HT-29 (cell line): ENCODE data around the gene DCTD. TPM values are rescaled to one million over a fixed set of nuclear protein-coding genes. Genes with fewer than 3 reads are reported as not detected.
"Not testable (repeated sequence)": the region's sequence is repeated elsewhere in the genome, so short reads cannot be mapped to it uniquely, and the experiment has no call there.

Experiments used
- DNase-seq: peaks from one replicate; pipeline ENCODE4 v3.0.0-alpha.2; 2015; ENCODE audit warnings: low spot score
- total RNA-seq: library from RNA; depleted of rRNA; stranded (reverse); fragments of >200 nt; shearing (Covaris generic); gene quantifications from 2 replicates; pipeline ENCODE4 v1.2.3, GENCODE V29; 2014

The DCTD gene
- total RNA-seq, 1 experiment from 2014 or later = 55.1 TPM

- DNase-seq = no peak
Measured at GRCh38 chr4:182921608-182922007, 4.4 kb upstream of the DCTD start.

DNA sequence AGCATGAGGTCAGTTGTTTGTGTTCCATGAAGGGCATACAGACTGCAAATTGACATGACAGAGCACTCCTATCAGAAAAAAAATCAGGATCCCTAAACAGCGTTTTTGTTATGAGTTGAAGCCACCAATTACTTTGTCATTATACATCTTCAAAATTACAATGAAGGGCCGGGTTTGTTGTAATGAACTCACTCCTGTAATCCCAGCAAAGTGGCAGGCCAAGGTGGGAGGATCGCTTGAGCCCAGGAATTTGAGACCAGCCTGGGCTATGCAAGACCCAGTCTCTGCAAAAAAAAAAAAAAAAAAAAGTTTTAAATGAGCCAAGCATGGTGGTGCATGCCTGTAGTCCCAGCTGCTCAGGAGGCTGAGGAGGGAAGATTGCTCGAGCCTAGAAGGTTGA is 3.5 kb upstream of the DCTD start:
- DNase-seq = no peak

- no peak for DNase-seq
Measured at GRCh38 chr4:182918791-182919302, 1.7 kb upstream of the DCTD start.

DNA sequence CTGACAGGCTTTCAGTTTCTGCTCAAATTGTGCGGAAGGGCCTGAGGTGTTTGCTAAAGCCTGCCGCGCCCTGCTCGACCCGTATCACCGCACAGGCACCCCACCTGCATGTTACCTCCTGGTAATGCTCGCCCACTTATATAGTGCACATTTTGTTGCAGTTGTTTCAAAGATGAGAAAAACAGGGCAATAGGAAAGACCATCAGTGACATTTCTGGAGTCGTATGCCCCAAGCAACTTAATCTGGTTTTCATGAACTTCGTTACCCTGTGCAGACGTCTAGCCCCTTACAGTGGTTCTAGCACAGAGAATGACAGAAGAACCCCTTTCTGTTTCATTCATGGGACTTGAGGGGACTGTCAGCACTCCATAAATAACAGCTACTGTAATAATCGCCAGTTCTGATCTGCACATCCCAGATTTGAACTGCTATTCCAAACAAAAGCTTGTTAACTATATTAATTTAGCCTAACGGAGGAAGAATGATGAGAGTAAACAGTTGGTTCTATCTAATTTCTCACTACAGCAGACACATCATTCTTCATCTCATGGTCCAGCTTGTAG is 940 bp upstream of the DCTD start:
- no peak for DNase-seq

GRCh38 chr4:182916483-182917181 is 554 bp downstream of the DCTD start:
- DNase-seq = peak; percentile 38

- DNase-seq = no peak
Measured at GRCh38 chr4:182914357-182914756, 2.8 kb downstream of the DCTD start.

GRCh38 chr4:182913621-182914020 is 3.6 kb downstream of the DCTD start:
- DNase-seq = no peak

DNA sequence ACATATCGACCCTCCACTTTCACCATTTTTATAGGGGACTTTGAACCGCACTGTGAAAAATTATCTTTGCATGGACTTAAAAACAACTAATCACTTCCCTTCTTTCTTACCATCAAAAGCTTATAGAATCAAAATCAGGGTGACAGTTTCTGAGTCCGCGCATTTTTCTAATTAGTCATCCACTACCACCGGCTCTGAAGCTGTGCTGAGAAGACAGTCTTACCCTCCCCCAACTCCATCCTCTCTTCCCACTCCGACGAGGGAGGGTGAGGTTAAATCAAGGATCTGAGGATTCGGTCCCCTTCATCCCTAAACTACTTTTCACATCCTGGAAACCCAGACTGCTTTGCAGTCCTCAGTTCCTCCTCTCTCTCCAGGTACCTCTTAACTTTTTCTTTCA is 4.2 kb downstream of the DCTD start:
- DNase-seq = no peak

GRCh38 chr4:182908124-182908523 is 9.1 kb downstream of the DCTD start:
- DNase-seq = no peak

DNA sequence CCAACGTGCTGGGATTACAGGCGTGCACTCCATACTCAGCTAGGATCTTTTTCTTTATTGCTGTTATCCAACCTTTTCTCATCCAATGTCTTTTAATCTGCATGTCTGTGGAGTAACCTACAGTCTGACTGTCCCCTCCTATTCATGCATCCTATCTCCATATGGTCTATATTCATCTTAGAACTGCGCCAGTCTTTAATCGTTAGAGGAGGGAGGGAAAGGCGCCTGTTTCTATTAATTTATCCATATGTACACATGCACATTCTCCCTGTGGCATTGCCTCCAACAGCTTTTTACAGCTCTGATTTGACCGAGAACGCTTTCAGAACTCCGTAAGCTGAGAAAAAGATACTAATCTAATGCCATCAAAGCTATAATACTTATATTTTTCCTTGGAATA is 9.8 kb downstream of the DCTD start:
- DNase-seq = no peak

DNA sequence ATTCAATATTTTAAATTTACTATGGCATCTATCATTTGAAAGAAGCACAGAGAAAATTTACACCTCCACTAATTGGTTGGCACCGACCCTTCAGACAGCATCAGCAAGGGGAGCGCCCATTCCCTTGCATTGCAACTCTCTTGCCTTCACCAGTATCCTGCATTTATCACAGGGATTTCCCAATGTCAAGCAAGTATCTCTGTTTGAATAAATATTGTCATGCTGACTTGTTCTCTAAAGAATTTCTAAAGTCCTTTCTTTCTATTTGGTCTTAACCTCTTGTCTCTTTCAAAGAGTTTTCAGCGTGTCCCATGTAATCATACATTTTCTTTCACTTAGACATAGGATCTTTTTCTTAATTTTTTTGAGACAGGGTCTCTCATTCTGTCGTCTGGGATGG is 10.4 kb downstream of the DCTD start:
- DNase-seq = no peak

DNA sequence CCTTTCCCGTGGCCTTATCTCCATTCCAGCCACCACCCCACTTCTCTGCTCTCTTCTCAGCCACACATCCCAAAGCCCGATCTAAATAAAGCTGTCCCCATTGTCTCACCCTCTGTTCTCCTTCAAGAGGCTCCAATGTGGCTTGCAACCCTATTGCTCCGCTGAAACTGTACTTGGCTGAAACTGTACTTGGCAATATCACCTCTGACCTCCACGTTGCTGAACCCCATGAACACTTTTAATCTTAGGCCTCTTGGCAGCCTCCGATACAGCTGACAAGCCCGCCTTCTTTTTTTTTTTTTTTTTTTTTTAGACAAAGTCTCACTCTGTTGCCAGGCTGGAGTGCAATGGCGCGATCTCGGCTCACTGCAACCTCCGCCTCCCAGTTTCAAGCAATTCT is 12.1 kb downstream of the DCTD start:
- no peak for DNase-seq

DNA sequence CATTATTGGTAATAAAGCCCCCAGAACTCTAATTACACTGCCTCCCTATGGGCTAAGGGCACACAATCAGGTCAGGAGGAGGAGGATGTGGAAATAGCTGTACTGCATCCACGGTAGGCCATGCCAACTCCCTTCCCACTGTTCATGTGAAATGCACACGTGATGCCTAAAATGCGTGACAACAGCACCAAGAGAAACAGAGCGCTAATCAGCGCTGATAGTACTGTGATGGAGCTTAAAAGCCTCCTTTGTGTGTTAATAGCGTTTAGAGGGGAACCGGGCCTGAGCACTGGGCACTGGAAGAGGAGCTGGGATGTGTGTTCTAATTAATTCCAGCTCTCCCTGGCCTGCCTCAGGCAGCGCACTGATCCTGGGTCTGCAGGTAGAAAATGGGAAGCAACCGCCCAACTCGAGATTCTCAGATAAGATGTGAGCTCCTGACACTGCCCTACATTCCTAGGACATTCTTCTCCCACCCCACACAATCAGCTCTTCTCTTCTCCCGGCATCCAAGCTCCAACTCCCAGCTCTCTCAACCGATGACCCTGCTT is 12.9 kb downstream of the DCTD start:
- no peak for DNase-seq

DNA sequence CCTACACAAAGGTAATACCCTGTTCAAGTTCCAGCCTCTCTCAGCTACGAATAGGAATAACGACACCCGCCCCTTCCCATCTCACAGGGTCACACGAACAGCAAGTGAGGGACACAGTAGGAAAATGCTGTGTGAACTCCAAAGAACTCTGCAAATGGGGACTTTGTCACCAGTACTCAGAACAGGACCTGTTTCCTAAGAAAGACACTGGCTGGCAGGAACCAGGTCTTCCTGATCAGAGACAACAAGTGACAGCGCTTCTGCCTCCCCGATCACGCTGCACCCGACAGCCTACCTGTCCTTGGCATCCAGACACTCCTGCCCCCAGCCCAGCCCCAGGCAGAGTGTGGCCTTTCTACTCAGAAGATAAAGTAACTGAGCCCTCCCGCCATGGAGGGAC is 14.2 kb downstream of the DCTD start:
- no peak for DNase-seq

DNA sequence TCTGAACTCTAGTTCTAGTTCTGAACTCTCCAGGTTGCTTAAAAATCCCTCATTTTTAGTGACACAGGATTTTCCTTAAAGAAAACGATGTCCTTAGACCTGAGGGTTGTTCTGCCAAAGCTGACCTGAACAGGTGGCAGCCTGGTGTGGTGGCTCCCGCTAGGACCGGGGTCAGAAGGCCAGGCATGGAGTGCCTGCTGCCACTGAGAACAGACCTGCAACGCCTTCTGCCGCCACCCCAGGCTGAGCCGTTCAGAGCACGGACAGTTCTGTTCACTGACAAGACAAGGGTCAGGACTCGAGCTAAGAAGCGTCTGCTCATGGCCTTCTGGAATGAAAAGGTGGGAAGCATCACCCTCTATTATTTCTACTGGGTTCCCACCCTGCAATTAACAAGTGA is 15.8 kb downstream of the DCTD start:
- DNase-seq = no peak

DNA sequence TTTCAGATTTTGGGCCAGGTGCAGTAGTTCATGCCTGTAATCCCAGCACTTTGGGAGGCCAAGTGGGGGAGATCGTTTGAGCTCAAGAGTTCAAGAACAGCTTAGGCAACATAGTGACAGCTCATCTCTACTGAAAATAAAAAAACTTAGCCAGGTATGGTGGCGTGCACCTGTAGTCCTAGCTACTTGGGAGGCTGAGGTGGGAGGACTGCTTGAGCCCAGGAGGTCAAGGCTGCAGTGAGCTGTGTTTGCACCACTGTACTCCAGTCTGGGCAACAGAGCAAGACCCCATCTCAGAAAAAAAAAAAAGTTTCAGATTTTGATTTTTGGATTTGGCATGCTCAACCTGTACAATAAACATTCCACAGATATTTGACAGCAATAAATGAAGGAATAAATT is 17.2 kb downstream of the DCTD start:
- DNase-seq = not testable (repeated sequence)

DNA sequence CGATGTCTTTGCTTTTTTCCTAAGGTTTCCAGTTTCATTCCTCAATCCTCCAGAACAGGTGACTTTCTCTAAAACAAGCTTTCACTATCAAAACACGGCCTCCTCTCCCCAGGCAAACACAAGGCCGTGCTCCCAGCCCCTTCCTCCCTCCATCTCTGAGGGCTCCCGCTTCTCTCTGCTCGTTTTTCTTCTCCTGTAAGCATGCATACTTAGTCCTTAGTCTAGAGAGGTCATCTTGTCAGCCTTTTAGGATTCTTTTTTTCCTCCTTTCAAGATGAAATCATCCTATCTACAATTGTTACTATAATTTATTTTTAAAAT is 18.7 kb downstream of the DCTD start:
- DNase-seq = no peak

GRCh38 chr4:182897601-182898478 is 19.3 kb downstream of the DCTD start:
- no peak for DNase-seq

DNA sequence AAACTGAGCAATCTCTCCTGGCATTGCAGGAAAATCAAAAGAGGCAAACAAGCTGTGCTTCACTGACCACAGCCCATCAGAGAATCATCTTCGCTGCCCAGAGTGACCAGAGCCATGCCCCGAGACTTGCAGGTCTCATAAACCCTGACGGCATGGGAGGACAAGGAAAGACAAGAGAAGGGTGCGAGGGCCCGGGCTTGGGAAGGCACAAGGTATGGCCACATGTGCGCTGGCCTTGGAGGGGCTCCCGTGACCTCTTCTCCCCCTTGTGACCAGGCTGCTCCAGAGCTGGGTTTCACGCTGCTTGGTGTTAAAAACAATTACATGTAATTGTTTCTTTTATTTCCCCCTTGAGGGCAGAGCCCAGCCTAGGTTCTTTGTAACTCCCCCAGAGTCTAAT is 20.8 kb downstream of the DCTD start:
- DNase-seq = no peak

DNA sequence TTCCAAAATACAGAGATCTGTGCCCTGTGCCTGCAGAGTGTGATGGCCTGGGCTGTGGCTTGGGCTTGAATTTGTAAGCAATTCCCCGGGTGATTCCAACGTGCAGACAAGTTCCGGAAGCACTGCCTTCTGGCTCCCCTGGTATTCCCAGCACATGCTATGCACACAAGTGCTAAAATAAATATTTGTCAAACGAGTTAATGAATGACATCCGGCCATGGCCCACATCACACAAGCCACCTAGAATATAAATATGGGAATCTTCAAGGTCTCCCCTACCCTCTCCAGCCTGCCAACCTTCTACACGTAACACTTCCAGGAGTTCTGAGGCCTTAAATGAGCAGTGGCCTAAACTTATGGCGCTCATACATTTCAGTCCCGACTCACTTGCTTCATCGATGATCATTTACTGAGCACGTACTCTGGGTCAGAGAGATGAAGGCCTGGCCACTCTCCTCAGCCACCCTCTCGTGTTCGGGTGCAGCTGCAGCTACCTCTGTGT is 21.3 kb downstream of the DCTD start:
- DNase-seq = no peak

- DNase-seq = no peak
Measured at GRCh38 chr4:182894681-182895275, 22.4 kb downstream of the DCTD start.
